ENCODE measurements around the gene DDX50. TPM values are rescaled to one million over a fixed set of nuclear protein-coding genes. Genes with fewer than 3 reads are reported as not detected.

DDX50 gene
- total RNA-seq, 1 experiment from 2014 or later, result 50.7 TPM

GRCh38 chr10:68897336-68897741, 3.8 kb upstream of the DDX50 start:
- Mint-ChIP-seq H3K36me3 (ENCODE audit: insufficient read depth in 1 of 3, low read depth in 3 of 3) (peaks cover 0 to under 1% (median 0%) of the 10 kb centered on the region in 3 experiments; a peak in 2 of 7 replicates), H3K27ac (no peak overlapping the region), H3K4me3 (no peak overlapping the region), H3K9me3 (no peaks in the 10 kb centered on the region), H3K27me3 (ENCODE audit: low read depth) (peaks cover 2% of the 10 kb centered on the region), H3K4me1 (peaks cover 13 to 15% of the 10 kb centered on the region in 2 experiments)
- Histone ChIP-seq H3K4me1 (ENCODE audit: insufficient read depth, low read length) (no peaks in the 10 kb centered on the region), H3T11ph (ENCODE audit: low read length) (no peak overlapping the region), H3K27ac (ENCODE audit: insufficient read length, low read depth, low read length) (no peak overlapping the region), H3K56ac (ENCODE audit: insufficient read length, low read depth, low read length) (no peak overlapping the region), H3K9me3 (ENCODE audit: control insufficient read depth, low read depth, low read length) (no peaks in the 10 kb centered on the region), H2BK5ac (ENCODE audit: insufficient read length, low read length) (no peak overlapping the region), H3K9ac (ENCODE audit: extremely low read depth, insufficient read length, low read length) (no peak overlapping the region), H3K79me1 (ENCODE audit: insufficient read depth, low read depth, low read length, poor library complexity, severe bottlenecking) (no peaks in the 10 kb centered on the region), H4K5ac (ENCODE audit: insufficient read length, low read depth, low read length) (no peak overlapping the region), H2BK120ac (ENCODE audit: low read depth, low read length, poor library complexity, severe bottlenecking) (no peak overlapping the region), H2AFZ (ENCODE audit: low read length) (no peak overlapping the region), H3K23ac (ENCODE audit: insufficient read length, low read depth, low read length) (no peak overlapping the region), H3K18ac (ENCODE audit: insufficient read length, low read depth, low read length) (no peak overlapping the region), H3K4me2 (ENCODE audit: insufficient read depth, insufficient read length, low read length) (no peak overlapping the region), H3K27me3 (ENCODE audit: insufficient read depth, low read length) (no peaks in the 10 kb centered on the region), H4K20me1 (ENCODE audit: control insufficient read depth, insufficient read depth, insufficient read length) (no peaks in the 10 kb centered on the region), H2BK15ac (ENCODE audit: low read depth, low read length) (no peak overlapping the region), H3K23me2 (ENCODE audit: insufficient read length, low read depth, low read length, poor library complexity, severe bottlenecking) (peaks cover 9% of the 10 kb centered on the region), H3K79me2 (ENCODE audit: insufficient read depth, low read length) (peaks cover 4% of the 10 kb centered on the region; the same call in 1 of the 2 replicates), H2BK12ac (ENCODE audit: insufficient read length, low read depth, low read length) (no peak overlapping the region), H2AK5ac (ENCODE audit: insufficient read length, low read length) (no peak overlapping the region), H3K14ac (ENCODE audit: insufficient read depth, low read length) (no peak overlapping the region), H4K91ac (ENCODE audit: insufficient read length, low read depth, low read length) (no peak overlapping the region), H3K4ac (ENCODE audit: low read depth, low read length) (no peak overlapping the region), H2BK20ac (ENCODE audit: low read depth, low read length, poor library complexity, severe bottlenecking) (no peak overlapping the region), H4K8ac (replicated peaks; ENCODE audit: insufficient read length, low read depth, low read length) (no peak overlapping the region)
- WGBS (ENCODE audit: extremely low coverage, insufficient read length, low lambda C conversion rate), result no CpG with 5 or more reads among the region's 3 CpGs
- DNase-seq, result peak; percentile 64
- TF ChIP-seq CTCF (conservative IDR thresholded peaks at IDR 0.05), result peak; percentile 79

Data from H9 (cell line).